IMR-90 (cell line): ENCODE results near the gene SLC25A17. TPM values are rescaled to one million over a fixed set of nuclear protein-coding genes. Genes with fewer than 3 reads are reported as not detected.

Experiments
- ATAC-seq: fragments of 200-7000 bp; cut with Tn5 transposase; 2 replicates; pipeline ENCODE4 v1.9.1; 2020; ENCODE audit warnings: low read depth, mild to moderate bottlenecking, moderate library complexity
- BruUV-seq: library from RNA; stranded (reverse); fragments of 400-500 nt; replicated peaks from 2 replicates; lab custom pipeline; 2021; lab: Mats Ljungman, UMichigan
- CTCF ChIA-PET: fragments of 300-600 bp; formaldehyde crosslinking; extraction: SDS; loops from one replicate; lab custom pipeline; 2021; ENCODE audit warnings: antibody characterized with exemption; lab: Yijun Ruan, JAX
- POLR2A ChIA-PET: fragments of 300-600 bp; sonication (Branson Sonifier 250); formaldehyde crosslinking; loops from one replicate; lab custom pipeline; 2022; ENCODE audit warnings: antibody characterized with exemption; ENCODE audit not compliant: unreplicated experiment; lab: Charles Lee
- DNase-seq: peaks from one replicate; pipeline ENCODE4 v3.0.0; 2013
- H2AFZ ChIP-seq: replicated peaks from 2 replicates; pipeline ENCODE3; 2013; ENCODE audit warnings: low read length, mild to moderate bottlenecking; ENCODE audit not compliant: poor library complexity
- H2AK5ac ChIP-seq: 2 replicates; pipeline ENCODE4 v1.6.1; 2013; ENCODE audit warnings: low read depth, low read length, inconsistent platforms
- H2AK9ac ChIP-seq: replicated peaks from 2 replicates; pipeline ENCODE3; 2013; ENCODE audit warnings: mild to moderate bottlenecking, low read depth, low read length, moderate library complexity; ENCODE audit not compliant: poor library complexity
- H2BK120ac ChIP-seq: 2 replicates; pipeline ENCODE4 v1.6.1; 2013; ENCODE audit warnings: low read depth, low read length, inconsistent platforms
- H2BK15ac ChIP-seq: 3 replicates; pipeline ENCODE4 v1.6.1; 2013; ENCODE audit warnings: low read depth, low read length, inconsistent platforms
- H2BK20ac ChIP-seq: 2 replicates; pipeline ENCODE4 v1.6.1; 2013; ENCODE audit warnings: low read depth, mild to moderate bottlenecking, inconsistent platforms, low read length, moderate library complexity
- H2BK5ac ChIP-seq: 2 replicates; pipeline ENCODE4 v1.6.1; 2013; ENCODE audit warnings: mild to moderate bottlenecking, low read depth, low read length, inconsistent platforms; ENCODE audit not compliant: poor library complexity, severe bottlenecking
- H3K14ac ChIP-seq: replicated peaks from 2 replicates; pipeline ENCODE4 v1.6.1; 2013; ENCODE audit warnings: low read depth, low read length, inconsistent platforms
- H3K18ac ChIP-seq: 2 replicates; pipeline ENCODE4 v1.6.1; 2013; ENCODE audit warnings: low read depth, low read length, control low read depth
- H3K23ac ChIP-seq: 2 replicates; pipeline ENCODE4 v1.6.1; 2013; ENCODE audit warnings: low read depth, low read length, inconsistent platforms
- H3K27ac ChIP-seq: 2 replicates; pipeline ENCODE4 v1.5.1; 2013; ENCODE audit warnings: mild to moderate bottlenecking, control low read depth, low read length; ENCODE audit not compliant: insufficient read depth
- H3K27me3 ChIP-seq: 2 replicates; pipeline ENCODE4 v1.6.1; 2013; ENCODE audit warnings: low read length; ENCODE audit not compliant: control insufficient read depth, insufficient read depth
- H3K36me3 ChIP-seq: 2 replicates; pipeline ENCODE4 v1.6.1; 2013; ENCODE audit warnings: low read length, mixed read lengths; ENCODE audit not compliant: control insufficient read depth, insufficient read depth
- H3K4ac ChIP-seq: 2 replicates; pipeline ENCODE4 v1.6.1; 2013; ENCODE audit warnings: low read depth, low read length, inconsistent platforms
- H3K4me1 ChIP-seq: 2 replicates; pipeline ENCODE4 v1.6.1; 2013; ENCODE audit warnings: low read length, mixed read lengths; ENCODE audit not compliant: control insufficient read depth, insufficient read depth
- H3K4me2 ChIP-seq: 2 replicates; pipeline ENCODE4 v1.6.1; 2013; ENCODE audit warnings: low read depth, mild to moderate bottlenecking, control low read depth, low read length, moderate library complexity
- H3K4me3 ChIP-seq: 2 replicates; pipeline ENCODE4 v1.5.1; 2013; ENCODE audit warnings: low read depth, mild to moderate bottlenecking, control low read depth, low read length, moderate library complexity; ENCODE audit not compliant: insufficient read depth
- H3K56ac ChIP-seq: 2 replicates; pipeline ENCODE4 v1.6.1; 2013; ENCODE audit warnings: low read length, inconsistent platforms; ENCODE audit not compliant: insufficient read depth; ENCODE audit errors: extremely low read depth
- H3K79me1 ChIP-seq, 2 experiments: 2 replicates each; pipeline ENCODE4 v1.6.1; 2013; ENCODE audit warnings: low read length in 2 of 2, inconsistent platforms in 1 of 2, low read depth in 1 of 2
- H3K9ac ChIP-seq: 2 replicates; pipeline ENCODE4 v1.6.1; 2013; ENCODE audit warnings: low read depth, low read length, control low read depth
- H3K9me1 ChIP-seq: 2 replicates; pipeline ENCODE4 v1.6.1; 2013; ENCODE audit warnings: low read length, inconsistent platforms; ENCODE audit not compliant: insufficient read depth
- H3K9me3 ChIP-seq: 2 replicates; pipeline ENCODE4 v1.6.1; 2013; ENCODE audit warnings: low read length; ENCODE audit not compliant: control insufficient read depth, insufficient read depth
- H4K20me1 ChIP-seq: 2 replicates; pipeline ENCODE4 v1.6.1; 2013; ENCODE audit warnings: low read length, inconsistent platforms; ENCODE audit not compliant: insufficient read depth
- H4K5ac ChIP-seq: 2 replicates; pipeline ENCODE4 v1.6.1; 2013; ENCODE audit warnings: mild to moderate bottlenecking, low read depth, low read length, control low read depth
- H4K8ac ChIP-seq, 2 experiments: 2 replicates each; pipeline ENCODE4 v1.6.1; 2013; ENCODE audit warnings: low read depth in 2 of 2, low read length in 2 of 2, control low read depth in 1 of 2, inconsistent platforms in 1 of 2
- H4K91ac ChIP-seq: 2 replicates; pipeline ENCODE4 v1.6.1; 2013; ENCODE audit warnings: low read depth, low read length, inconsistent platforms; ENCODE audit not compliant: insufficient read depth
- CEBPB ChIP-seq: IDR thresholded peaks from 2 replicates; pipeline ENCODE4 v1.6.1; 2012; ENCODE audit warnings: low read depth, low read length, improper control_type of control experiment
- FOS ChIP-seq: fragments of 150-350 bp; IDR thresholded peaks from 2 replicates; pipeline ENCODE4 v1.6.1; 2016; ENCODE audit warnings: low read depth, low read length
- MAFK ChIP-seq: IDR thresholded peaks from 2 replicates; pipeline ENCODE4 v1.6.1; 2012; ENCODE audit warnings: low read depth, low read length, improper control_type of control experiment
- NFE2L2 ChIP-seq: fragments of 150-350 bp; IDR thresholded peaks from 2 replicates; pipeline ENCODE4 v1.6.1; 2016; ENCODE audit warnings: low read depth, mild to moderate bottlenecking, low read length
- RAD21 ChIP-seq: IDR thresholded peaks from 2 replicates; pipeline ENCODE4 v1.6.1; 2012; ENCODE audit warnings: low read length, improper control_type of control experiment
- RCOR1 ChIP-seq: IDR thresholded peaks from 2 replicates; pipeline ENCODE4 v1.6.1; 2012; ENCODE audit warnings: mild to moderate bottlenecking, low read length, improper control_type of control experiment; ENCODE audit not compliant: insufficient replicate concordance
- USF2 ChIP-seq: fragments of 150-350 bp; IDR thresholded peaks from 2 replicates; pipeline ENCODE4 v1.6.1; 2017; ENCODE audit warnings: mild to moderate bottlenecking, antibody characterized with exemption, low read length, low read depth
- WGBS, 2 experiments: methylation state at CpG; one replicate each; pipeline versions ENCODE4 v1.1.5 to v1.1.7; 2013; ENCODE audit warnings: missing lambda C conversion rate in 2 of 2; ENCODE audit not compliant: insufficient read length in 1 of 2; ENCODE audit errors: extremely low coverage in 2 of 2; 5-methylcytosine and 5-hydroxymethylcytosine counted together
- dilution Hi-C: fragments of 300-500 bp; cut with HindIII; formaldehyde crosslinking; loops from one replicate; pipeline ENCODE4 v1.14.3; 2018; ENCODE audit warnings: low sequenced_read_pairs; ENCODE audit not compliant: unreplicated experiment
- in situ Hi-C: fragments of 300-500 bp; cut with MboI; formaldehyde crosslinking; loops from 3 replicates; pipeline ENCODE4 v1.14.3; 2019; ENCODE audit warnings: low sequenced_read_pairs, inconsistent platforms, mixed read lengths
- intact Hi-C: fragments of 100-400 bp; cut with micrococcal nuclease; formaldehyde crosslinking; loops from 2 replicates; pipeline ENCODE4 v1.10.0; 2022
- polyA plus RNA-seq, 3 experiments: library from polyadenylated mRNA; depleted of rRNA; stranded (reverse); fragments of >200 nt; gene quantifications; 2 replicates each; pipeline ENCODE4 v1.2.3, GENCODE V29; 2012; ENCODE audit warnings: low replicate concordance in 1 of 3
- total RNA-seq: library from RNA; depleted of rRNA; stranded (reverse); fragments of >200 nt; gene quantifications from 2 replicates; pipeline ENCODE4 v1.2.3, GENCODE V29; 2012

Gene SLC25A17
- total and polyA plus RNA-seq, 2 of the 4 experiments (the other 2 are of a cell fraction) = 19.6 to 36.0 TPM

GRCh38 chr22:40766956-40767355 lies 52.2 kb downstream of the SLC25A17 start:
- H2BK120ac ChIP-seq = no peak overlapping the region
- no peak for DNase-seq
- no peak overlapping the region for H3K27ac ChIP-seq
- H3K27me3 ChIP-seq = no peaks in the 10 kb centered on the region
- no CpG with 5 or more reads among the region's 2 CpGs for WGBS, 2 experiments
- H2BK20ac ChIP-seq = no peak overlapping the region
- no peak overlapping the region for H3K9ac ChIP-seq
- no peak overlapping the region for H3K4me3 ChIP-seq
- H3K9me3 ChIP-seq = no peaks in the 10 kb centered on the region
- H3K4me1 ChIP-seq = peaks cover 3% of the 10 kb centered on the region; the same call in 1 of the 2 replicates
- TF ChIP-seq NFE2L2 (no peak), RAD21 (no peak), FOS (no peak), USF2 (no peak), CEBPB (no peak), MAFK (no peak), RCOR1 (no peak)
- no peaks in the 10 kb centered on the region for H3K79me1 ChIP-seq
- peaks cover 8% of the 10 kb centered on the region for H3K36me3 ChIP-seq
- CTCF ChIA-PET = interaction anchor here (0.7 to 1.2 kb wide), 3 partner anchors 11 to 83 kb away, joined by 3 to 4 read pairs (median 3); no protein-coding TSS in a partner anchor
- no peak overlapping the region for H3K4ac ChIP-seq
- no peak overlapping the region for H3K23ac ChIP-seq
- H2BK15ac ChIP-seq = no peak overlapping the region
- no peak overlapping the region for H2AK5ac ChIP-seq
- dilution Hi-C loops (no loop called here), intact Hi-C loops (no loop called here), in situ Hi-C loops (no loop called here)
- H2BK5ac ChIP-seq = no peak overlapping the region
- no peak overlapping the region for H3K18ac ChIP-seq
- no peak overlapping the region for H3K4me2 ChIP-seq
- BruUV-seq = no TSS peak
- H2AFZ ChIP-seq = no peak overlapping the region
- H3K56ac ChIP-seq = no peak overlapping the region
- no peak overlapping the region for H4K5ac ChIP-seq
- H2AK9ac ChIP-seq = no peak overlapping the region
- H3K9me1 ChIP-seq = no peaks in the 10 kb centered on the region
- no peak overlapping the region for H4K91ac ChIP-seq
- H4K8ac ChIP-seq = no peak overlapping the region
- ATAC-seq = no peak
- H3K14ac ChIP-seq = no peak overlapping the region
- POLR2A ChIA-PET = no interaction called here
- no peaks in the 10 kb centered on the region for H4K20me1 ChIP-seq
